OCI-LY3 (cell line): Measurements from ENCODE around the gene FILIP1L.

ENCODE experiments used
- CTCF ChIP-seq: fragments of 200-600, 300-600 bp; sonication (generic); IDR thresholded peaks from 2 replicates; pipeline ENCODE4 v1.5.1; 2014; ENCODE audit warnings: antibody characterized with exemption, low read length, low read depth
- EZH2phosphoT487 ChIP-seq: fragments of 200-600 bp; shearing (Covaris generic); IDR thresholded peaks from 2 replicates; pipeline ENCODE4 v1.6.1; 2018; ENCODE audit warnings: antibody characterized with exemption, mixed run types, low read depth

- TF ChIP-seq CTCF (no peak), EZH2phosphoT487 (no peak)
These were observed 7.0 kb downstream of the FILIP1L start for GRCh38 chr3:100107221-100107814.
